Body of pancreas (tissue), 4 donors: ENCODE results near the gene DUSP5.

Experiments
- CTCF ChIP-seq, 7 experiments: fragments of 450-650 bp in 4 of 7; fragments of 200-600 bp in 3 of 7; sonication (generic) in 3 of 7; IDR thresholded peaks; one replicate each; pipeline ENCODE4 v1.5.1; 2016 to 2019; ENCODE audit warnings: antibody characterized with exemption in 7 of 7
- POLR2A ChIP-seq, 3 donors: fragments of 450-650 bp; IDR thresholded peaks; one replicate each; pipeline ENCODE4 v1.6.1; 2016; ENCODE audit warnings: antibody characterized with exemption in 3 of 3, mild to moderate bottlenecking in 2 of 3

- TF ChIP-seq CTCF (IDR thresholded peaks at IDR 0.05) (no peak), POLR2A (IDR thresholded peaks at IDR 0.05) (no peak)
These were observed 56.2 kb downstream of the DUSP5 start for GRCh38 chr10:110553905-110554304.
